Smooth muscle cell (in vitro differentiated cells): ENCODE data around the gene RNF169. TPM values are rescaled to one million over a fixed set of nuclear protein-coding genes. Genes with fewer than 3 reads are reported as not detected.

ENCODE experiments used
- DNase-seq: peaks from one replicate; lab custom pipeline; 2025; ENCODE audit not compliant: unreplicated experiment; lab: John Stamatoyannopoulos, UW
- H2AFZ ChIP-seq: fragments of 200-600 bp; sonication (generic); 2 replicates; pipeline ENCODE4 v1.6.0; 2016; ENCODE audit warnings: antibody characterized with exemption, low read depth, mild to moderate bottlenecking
- H3F3A ChIP-seq: fragments of 200-600 bp; sonication (generic); 2 replicates; pipeline ENCODE4 v1.6.0; 2017; ENCODE audit warnings: antibody characterized with exemption, low read depth
- H3K27ac ChIP-seq: fragments of 200-600 bp; sonication (generic); 2 replicates; pipeline ENCODE4 v1.5.1; 2016; ENCODE audit warnings: low read depth, mild to moderate bottlenecking
- H3K27me3 ChIP-seq: fragments of 200-600 bp; sonication (generic); 2 replicates; pipeline ENCODE4 v1.6.1; 2016; ENCODE audit warnings: low read depth, mild to moderate bottlenecking
- H3K36me3 ChIP-seq: fragments of 200-600 bp; sonication (generic); 2 replicates; pipeline ENCODE4 v1.5.1; 2016; ENCODE audit warnings: low read depth
- H3K4me1 ChIP-seq: fragments of 200-600 bp; sonication (generic); 2 replicates; pipeline ENCODE4 v1.5.1; 2016; ENCODE audit warnings: low read depth
- H3K4me2 ChIP-seq: fragments of 200-600 bp; sonication (generic); 2 replicates; pipeline ENCODE4 v1.6.0; 2016; ENCODE audit warnings: mild to moderate bottlenecking
- H3K4me3 ChIP-seq: fragments of 200-600 bp; sonication (generic); 2 replicates; pipeline ENCODE4 v1.5.1; 2016; ENCODE audit warnings: mild to moderate bottlenecking
- H3K79me2 ChIP-seq: fragments of 200-600 bp; sonication (generic); 2 replicates; pipeline ENCODE4 v1.6.0; 2016; ENCODE audit warnings: low read depth, mild to moderate bottlenecking
- H3K9ac ChIP-seq: fragments of 200-600 bp; sonication (generic); 2 replicates; pipeline ENCODE4 v1.6.0; 2016; ENCODE audit warnings: low read depth
- H3K9me3 ChIP-seq: fragments of 200-600 bp; sonication (generic); replicated peaks from 2 replicates; pipeline ENCODE4 v1.5.1; 2016; ENCODE audit warnings: low read depth
- H4K20me1 ChIP-seq: fragments of 200-600 bp; sonication (generic); 2 replicates; pipeline ENCODE4 v1.6.0; 2016; ENCODE audit warnings: low read depth
- CTCF ChIP-seq: fragments of 200-600 bp; sonication (generic); IDR thresholded peaks from 2 replicates; pipeline ENCODE4 v1.5.1; 2017; ENCODE audit warnings: borderline replicate concordance, mild to moderate bottlenecking, antibody characterized with exemption; ENCODE audit not compliant: insufficient read depth, poor library complexity, severe bottlenecking
- WGBS: methylation state at CpG from one replicate; pipeline ENCODE4 v1.1.7; 2016; ENCODE audit warnings: low lambda C conversion rate; 5-methylcytosine and 5-hydroxymethylcytosine counted together
- polyA plus RNA-seq: library from polyadenylated mRNA; unstranded; fragments of >200 nt; fragmentation: Nextera tagmentation; extraction: Ambion mirVana; gene quantifications from 2 replicates; pipeline ENCODE4 v1.2.1, GENCODE V29; 2016
- total RNA-seq: library from RNA; depleted of rRNA; stranded (reverse); fragments of >200 nt; gene quantifications from 2 replicates; pipeline ENCODE4 v1.2.3, GENCODE V29; 2014

RNF169 gene
- total and polyA plus RNA-seq, 2 experiments from 2014 or later: 2.2 to 13.6 TPM

GRCh38 chr11:74784726-74785125, 36.1 kb downstream of the RNF169 start:
- H3K9me3 ChIP-seq: no peaks in the 10 kb centered on the region
- no peak overlapping the region for H2AFZ ChIP-seq
- peaks cover 97% of the 10 kb centered on the region for H4K20me1 ChIP-seq
- peaks cover 3% of the 10 kb centered on the region for H3K36me3 ChIP-seq
- peaks cover 79% of the 10 kb centered on the region for H3K79me2 ChIP-seq
- H3K4me3 ChIP-seq: no peak overlapping the region
- H3K27me3 ChIP-seq: no peaks in the 10 kb centered on the region
- no peak for TF ChIP-seq CTCF
- no peaks in the 10 kb centered on the region for H3F3A ChIP-seq
- no peaks in the 10 kb centered on the region for H3K4me1 ChIP-seq
- WGBS: 79% methylated on average over 4 of the region's 4 CpGs
- no peak overlapping the region for H3K27ac ChIP-seq
- H3K9ac ChIP-seq: no peak overlapping the region
- H3K4me2 ChIP-seq: no peak overlapping the region
- DNase-seq: no peak

- Histone ChIP-seq H3K79me2 (peaks cover 69% of the 10 kb centered on the region), H3K4me2 (no peak overlapping the region), H3K27me3 (no peaks in the 10 kb centered on the region), H2AFZ (no peak overlapping the region), H3K4me3 (no peak overlapping the region), H3K27ac (no peak overlapping the region), H4K20me1 (peaks cover 83% of the 10 kb centered on the region), H3K9ac (no peak overlapping the region), H3K4me1 (no peaks in the 10 kb centered on the region), H3F3A (no peaks in the 10 kb centered on the region), H3K36me3 (peaks cover 8% of the 10 kb centered on the region), H3K9me3 (no peaks in the 10 kb centered on the region)
- no peak for TF ChIP-seq CTCF
- no peak for DNase-seq
Observed at GRCh38 chr11:74786574-74786973, 37.9 kb downstream of the RNF169 start.

- no peak overlapping the region for H3K9ac ChIP-seq
- WGBS: 93% methylated on average over 9 of the region's 9 CpGs
- H3K4me1 ChIP-seq: no peaks in the 10 kb centered on the region
- H3F3A ChIP-seq: no peaks in the 10 kb centered on the region
- H3K79me2 ChIP-seq: peaks cover 36% of the 10 kb centered on the region
- H3K36me3 ChIP-seq: peaks cover 18% of the 10 kb centered on the region
- no peak for TF ChIP-seq CTCF
- no peak overlapping the region for H3K4me3 ChIP-seq
- H3K9me3 ChIP-seq: no peaks in the 10 kb centered on the region
- no peaks in the 10 kb centered on the region for H3K27me3 ChIP-seq
- no peak overlapping the region for H3K4me2 ChIP-seq
- H3K27ac ChIP-seq: no peak overlapping the region
- H4K20me1 ChIP-seq: peaks cover 36% of the 10 kb centered on the region
- no peak for DNase-seq
- H2AFZ ChIP-seq: no peak overlapping the region
Observed at GRCh38 chr11:74791333-74792100, 42.9 kb downstream of the RNF169 start.

DNA sequence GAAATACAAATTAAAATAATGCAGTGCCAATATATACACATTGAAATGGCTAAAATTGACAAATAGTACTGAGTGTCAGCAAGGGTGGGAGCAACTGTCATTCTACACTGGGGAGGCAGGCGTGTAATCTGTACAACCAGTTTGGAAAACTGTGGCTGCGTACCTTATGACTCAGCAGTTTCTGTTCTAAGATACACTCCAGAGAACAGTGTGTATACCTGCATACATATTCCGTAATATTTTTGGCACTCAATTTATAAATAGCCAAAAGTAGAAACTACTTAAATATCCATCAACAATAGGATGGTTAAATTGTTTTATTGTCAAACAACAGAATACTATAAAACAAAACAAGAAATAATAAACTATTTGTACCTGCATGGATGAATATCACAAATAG, 57.6 kb downstream of the RNF169 start:
- H3K9ac ChIP-seq: no peak overlapping the region
- H3K9me3 ChIP-seq: no peaks in the 10 kb centered on the region
- no peaks in the 10 kb centered on the region for H3F3A ChIP-seq
- no peak overlapping the region for H2AFZ ChIP-seq
- H3K79me2 ChIP-seq: peaks cover 12% of the 10 kb centered on the region
- TF ChIP-seq CTCF: no peak
- WGBS: 95% methylated on average over 3 of the region's 3 CpGs
- no peak overlapping the region for H3K27ac ChIP-seq
- H3K4me1 ChIP-seq: no peaks in the 10 kb centered on the region
- no peaks in the 10 kb centered on the region for H3K36me3 ChIP-seq
- no peak overlapping the region for H3K4me3 ChIP-seq
- no peaks in the 10 kb centered on the region for H3K27me3 ChIP-seq
- peaks cover 43% of the 10 kb centered on the region for H4K20me1 ChIP-seq
- H3K4me2 ChIP-seq: no peak overlapping the region
- DNase-seq: no peak
